Type B pancreatic cell (in vitro differentiated cells): ENCODE data around the gene EPHA8. TPM values are rescaled to one million over a fixed set of nuclear protein-coding genes. Genes with fewer than 3 reads are reported as not detected.

Experiments used
- DNase-seq: peaks from one replicate; pipeline ENCODE4 v3.0.0; 2021; ENCODE audit warnings: mixed read lengths; ENCODE audit not compliant: unreplicated experiment; ENCODE audit errors: extremely low spot score
- H3K27ac Mint-ChIP-seq: 2 replicates; pipeline ENCODE4 v1.8.0; 2021; ENCODE audit warnings: mild to moderate bottlenecking, mixed read lengths
- H3K27me3 Mint-ChIP-seq: 2 replicates; pipeline ENCODE4 v1.8.0; 2021; ENCODE audit warnings: mixed read lengths
- H3K36me3 Mint-ChIP-seq: 2 replicates; pipeline ENCODE4 v1.8.0; 2021; ENCODE audit warnings: mixed read lengths
- H3K4me1 Mint-ChIP-seq: one replicate; pipeline ENCODE4 v1.8.0; 2021; ENCODE audit warnings: mixed read lengths; ENCODE audit not compliant: unreplicated experiment
- H3K4me3 Mint-ChIP-seq: 2 replicates; pipeline ENCODE4 v1.8.0; 2021; ENCODE audit warnings: mild to moderate bottlenecking, mixed read lengths
- H3K9me3 Mint-ChIP-seq: 2 replicates; pipeline ENCODE4 v1.8.0; 2021; ENCODE audit warnings: mixed read lengths
- CTCF ChIP-seq: fragments of 200-600 bp; sonication (generic); conservative IDR thresholded peaks from 2 replicates; pipeline ENCODE4 v1.5.0; 2021; ENCODE audit warnings: antibody characterized with exemption, mild to moderate bottlenecking
- total RNA-seq: library from RNA; stranded (reverse); gene quantifications from 2 replicates; pipeline ENCODE4 v1.2.1, GENCODE V29; 2021; ENCODE audit warnings: low replicate concordance

The EPHA8 gene
- total RNA-seq, 1 donor from 2014 or later: 0.46 TPM

GRCh38 chr1:22635436-22635835 is 72.1 kb downstream of the EPHA8 start:
- TF ChIP-seq CTCF: no peak
- H3K27ac Mint-ChIP-seq: no peak overlapping the region
- no peak for DNase-seq
- no peak overlapping the region for H3K4me3 Mint-ChIP-seq
- no peaks in the 10 kb centered on the region for H3K4me1 Mint-ChIP-seq
- peaks cover 35% of the 10 kb centered on the region for H3K27me3 Mint-ChIP-seq
- no peaks in the 10 kb centered on the region for H3K36me3 Mint-ChIP-seq
- no peaks in the 10 kb centered on the region for H3K9me3 Mint-ChIP-seq

- Mint-ChIP-seq H3K4me3 (no peak within 1 kb of the TSS), H3K27me3 (peaks cover 32% of the 10 kb centered on the region), H3K4me1 (no peaks in the 10 kb centered on the region), H3K9me3 (no peaks in the 10 kb centered on the region), H3K36me3 (no peaks in the 10 kb centered on the region), H3K27ac (no peak within 1 kb of the TSS)
- DNase-seq: no peak
- no peak for TF ChIP-seq CTCF
Observed at GRCh38 chr1:22636353-22636752, 73.1 kb downstream of the EPHA8 start, which contains the start of gene C1QA. TSS of gene C1QA (plus strand) at chr1:22636628. CDS start at chr1:22637617, 989 bp downstream.

- DNase-seq: no peak
- Mint-ChIP-seq H3K9me3 (no peaks in the 10 kb centered on the region), H3K4me1 (no peaks in the 10 kb centered on the region), H3K4me3 (no peak overlapping the region), H3K36me3 (no peaks in the 10 kb centered on the region), H3K27me3 (peaks cover 27% of the 10 kb centered on the region), H3K27ac (no peak overlapping the region)
- TF ChIP-seq CTCF: no peak
Observed at GRCh38 chr1:22636927-22637326, 73.6 kb downstream of the EPHA8 start.

- Mint-ChIP-seq H3K9me3 (no peaks in the 10 kb centered on the region), H3K27ac (no peak overlapping the region), H3K4me1 (no peaks in the 10 kb centered on the region), H3K36me3 (no peaks in the 10 kb centered on the region), H3K27me3 (peaks cover 20% of the 10 kb centered on the region), H3K4me3 (no peak overlapping the region)
- DNase-seq: no peak
- no peak for TF ChIP-seq CTCF
Observed at GRCh38 chr1:22637907-22638445, 74.7 kb downstream of the EPHA8 start.

- DNase-seq: no peak
- no peak for TF ChIP-seq CTCF
- Mint-ChIP-seq H3K27me3 (peaks cover 15% of the 10 kb centered on the region), H3K9me3 (no peaks in the 10 kb centered on the region), H3K36me3 (no peaks in the 10 kb centered on the region), H3K4me1 (no peaks in the 10 kb centered on the region), H3K27ac (no peak overlapping the region), H3K4me3 (no peak overlapping the region)
Observed at GRCh38 chr1:22638476-22639234, 75.4 kb downstream of the EPHA8 start.
